GM21423 (cell line): ENCODE data around the gene F12.
"Not testable (repeated sequence)": the region's sequence is repeated elsewhere in the genome, so short reads cannot be mapped to it uniquely, and the experiment has no call there.

Experiments used
- ATAC-seq: cut with Tn5 transposase; IDR thresholded peaks from one replicate; pipeline ENCODE4 v1.9.1; 2021; ENCODE audit warnings: mild to moderate bottlenecking, moderate library complexity; ENCODE audit not compliant: unreplicated experiment

Gene F12

DNA sequence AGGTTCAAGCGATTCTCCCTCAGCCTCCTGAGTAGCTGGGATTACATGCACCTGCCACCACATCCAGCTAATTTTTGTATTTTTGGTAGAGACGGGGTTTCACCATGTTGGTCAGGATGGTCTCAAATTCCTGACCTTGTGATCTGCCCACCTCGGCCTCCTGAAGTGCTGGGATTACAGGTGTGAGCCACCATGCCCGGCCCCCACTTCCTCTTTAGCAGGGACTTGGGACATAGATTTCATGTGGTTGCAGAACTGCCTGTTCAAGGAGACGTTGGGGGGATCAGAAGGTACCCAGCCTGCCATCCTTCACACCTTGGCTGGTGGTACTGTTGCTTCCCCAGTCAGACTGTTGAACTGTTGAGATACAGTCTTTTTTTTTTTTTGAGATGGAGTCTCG lies 7.7 kb upstream of the F12 start:
- not testable (repeated sequence) for ATAC-seq

DNA sequence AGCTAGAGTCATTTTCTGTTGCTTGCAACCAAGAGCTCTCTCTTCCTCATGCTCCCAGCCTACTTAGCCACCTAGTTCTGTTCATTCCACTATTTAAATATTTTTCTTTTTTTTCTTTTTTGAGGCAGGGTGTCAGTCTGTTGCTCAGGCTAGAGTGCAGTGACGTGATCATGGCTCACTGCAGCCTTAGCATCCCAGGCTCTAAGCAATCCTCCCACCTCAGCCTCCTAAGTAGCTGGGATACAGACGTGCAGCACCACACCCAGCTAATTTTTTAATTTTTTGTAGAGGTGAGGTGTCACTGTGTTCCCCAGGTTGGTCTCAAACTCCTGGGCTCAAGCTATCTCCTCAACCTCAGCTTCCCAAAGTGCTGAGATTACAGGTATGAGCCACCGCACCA lies 5.1 kb upstream of the F12 start:
- no peak for ATAC-seq

DNA sequence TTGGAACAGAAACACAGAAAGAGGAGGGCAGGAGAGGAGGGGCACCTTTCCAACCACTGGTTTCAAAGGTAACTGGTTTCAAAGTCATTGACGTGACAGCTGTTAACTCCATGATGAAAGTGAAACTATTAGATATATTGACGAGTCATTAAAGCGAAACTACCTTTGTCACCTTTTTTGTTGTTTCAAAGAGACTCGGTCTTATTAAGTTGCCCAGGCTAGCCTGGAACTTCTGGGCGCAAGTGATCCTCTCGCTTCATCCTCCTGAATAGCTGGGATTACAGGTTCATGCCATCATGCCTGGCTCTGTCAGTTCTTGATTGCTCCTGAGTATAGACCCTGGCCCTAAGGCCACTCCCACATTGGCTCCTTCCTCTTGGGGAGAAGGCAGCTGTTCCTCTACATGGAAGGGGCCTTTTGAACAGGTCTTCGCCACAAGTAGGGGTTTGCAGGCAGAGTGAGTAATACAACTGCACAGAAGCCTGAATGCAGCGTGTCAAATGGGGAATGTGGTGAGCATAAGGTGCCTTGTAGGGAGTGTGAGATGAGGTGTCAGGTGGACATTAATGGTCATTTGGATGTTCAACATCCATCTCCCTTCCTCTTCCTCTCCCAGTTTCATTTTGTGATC lies 3.4 kb upstream of the F12 start:
- peak; percentile 62 for ATAC-seq

DNA sequence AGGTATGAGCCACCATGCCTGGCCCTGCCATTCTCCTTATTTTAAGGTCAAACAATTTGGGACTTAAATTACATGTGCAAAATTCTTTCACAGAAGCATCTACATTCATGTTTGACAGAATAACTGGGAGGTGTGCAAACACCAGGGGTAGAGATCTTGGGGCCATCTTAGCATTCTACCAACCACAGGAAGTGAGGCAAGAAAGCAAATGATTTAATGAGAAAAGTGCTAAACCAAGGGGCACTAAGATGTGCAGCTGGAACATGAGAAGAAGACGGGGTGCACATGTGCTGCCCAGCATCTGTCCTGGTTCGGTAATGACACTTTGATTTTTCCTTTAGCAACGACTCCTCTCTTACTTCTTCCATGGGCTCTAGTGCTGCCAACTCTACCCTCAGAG lies 1.2 kb upstream of the F12 start:
- no peak for ATAC-seq

DNA sequence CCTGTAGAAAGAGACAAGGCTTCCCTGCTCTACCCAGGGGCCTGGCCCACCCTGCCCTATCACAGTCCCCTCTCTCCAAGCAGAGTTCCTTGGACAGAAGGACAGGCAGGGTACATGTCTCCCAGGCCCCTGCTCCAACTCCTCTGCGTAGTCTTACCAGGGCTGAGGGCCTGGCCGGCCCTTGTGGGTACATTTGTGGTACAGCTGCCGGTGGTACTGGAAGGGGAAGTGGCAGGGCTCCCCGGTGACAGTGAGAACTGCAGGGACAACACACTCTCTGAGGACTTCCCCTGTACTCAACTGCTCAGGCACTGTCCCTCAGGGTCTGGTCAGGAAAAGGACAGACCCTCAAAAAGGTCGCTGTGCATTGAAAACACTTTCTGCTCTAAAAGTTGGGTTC lies 3.6 kb downstream of the F12 start:
- no peak for ATAC-seq

DNA sequence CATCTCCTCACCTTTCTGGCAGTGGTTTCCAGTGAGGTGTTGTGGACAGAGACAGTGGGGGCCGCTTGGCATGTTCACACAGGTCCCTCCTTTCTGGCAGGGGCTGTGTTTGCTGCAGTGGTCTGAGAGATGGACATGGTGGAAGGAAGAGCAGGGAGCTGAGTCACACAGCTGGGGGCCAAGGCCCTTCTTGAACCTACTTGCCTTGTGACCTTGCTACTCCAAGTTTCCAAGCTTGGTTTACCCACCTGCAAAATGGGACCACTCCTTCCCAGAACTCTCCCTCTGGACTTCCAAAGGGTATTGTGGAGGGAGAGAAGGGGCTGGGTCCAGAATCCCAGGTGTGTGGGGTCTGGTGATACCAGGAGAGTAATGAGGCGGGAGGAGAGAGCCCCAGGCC lies 4.1 kb downstream of the F12 start:
- no peak for ATAC-seq

DNA sequence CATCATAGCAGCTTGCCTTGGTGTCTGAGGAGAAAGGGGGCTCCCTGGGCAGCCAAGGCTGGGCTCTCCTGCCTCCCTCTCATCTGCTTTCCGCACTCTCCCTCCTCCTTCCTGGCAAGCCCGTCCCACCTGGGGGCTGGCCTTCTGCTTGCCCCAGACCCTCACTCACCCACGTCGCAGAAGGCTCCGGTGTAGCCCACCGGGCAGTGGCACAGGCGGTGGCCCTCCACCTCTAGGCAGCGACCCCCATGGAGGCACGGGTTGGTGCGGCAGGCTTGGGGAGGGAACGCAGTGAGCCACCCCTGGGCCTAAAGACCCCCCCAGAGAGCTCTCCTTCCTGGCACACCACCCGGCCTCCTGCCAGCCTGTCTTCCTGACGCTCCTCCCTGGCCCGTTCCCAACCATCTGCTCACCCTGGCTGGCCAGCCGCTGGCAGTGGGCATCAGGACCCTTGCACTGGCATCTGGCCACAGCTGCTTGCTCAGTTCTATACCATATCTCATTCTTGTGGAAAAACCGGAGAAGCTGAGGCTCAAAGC lies 4.7 kb downstream of the F12 start:
- ATAC-seq = no peak

DNA sequence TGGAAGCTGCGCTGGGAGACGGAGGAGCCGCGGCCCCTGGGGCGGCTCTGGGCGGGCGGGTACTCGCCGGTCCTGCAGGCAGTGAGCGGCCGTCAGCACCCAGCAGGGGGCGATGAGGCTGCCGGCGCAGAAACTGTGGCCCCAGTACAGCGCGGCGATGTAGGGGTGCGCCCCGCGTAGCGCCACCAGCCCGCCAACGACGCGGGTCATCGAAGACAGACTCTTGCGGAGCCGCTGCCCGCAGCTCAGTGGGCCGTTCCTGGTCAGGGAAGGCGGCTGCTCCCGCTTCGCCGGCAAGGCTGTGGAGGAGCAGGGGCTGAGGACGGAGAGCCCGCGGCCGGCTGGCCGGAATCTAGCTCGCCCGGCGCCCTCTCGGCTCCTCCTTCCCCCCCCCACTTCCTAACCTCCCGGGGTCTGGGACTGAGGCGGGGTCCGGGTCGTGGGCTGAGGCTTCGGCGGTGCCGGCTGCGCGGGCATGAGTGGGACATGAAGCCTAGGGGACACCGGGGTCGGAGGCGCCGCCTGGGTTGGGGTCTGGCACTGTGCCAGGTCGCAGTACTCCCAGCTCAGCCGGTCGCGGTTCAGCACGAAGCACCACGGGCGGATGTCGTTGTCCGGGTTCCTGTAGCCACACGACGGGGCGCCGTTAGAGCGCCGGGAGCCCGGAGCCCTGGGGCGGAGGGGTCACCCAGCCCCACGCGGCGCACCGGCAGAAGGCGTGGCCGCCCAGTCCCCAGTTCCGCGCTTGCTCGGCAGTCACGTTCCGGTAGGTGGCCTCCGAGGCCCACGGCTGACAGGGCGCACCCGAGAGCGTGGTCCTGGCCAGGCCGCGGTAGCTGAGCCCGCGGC lies 5.3 kb downstream of the F12 start:
- ATAC-seq = peak; percentile 70

DNA sequence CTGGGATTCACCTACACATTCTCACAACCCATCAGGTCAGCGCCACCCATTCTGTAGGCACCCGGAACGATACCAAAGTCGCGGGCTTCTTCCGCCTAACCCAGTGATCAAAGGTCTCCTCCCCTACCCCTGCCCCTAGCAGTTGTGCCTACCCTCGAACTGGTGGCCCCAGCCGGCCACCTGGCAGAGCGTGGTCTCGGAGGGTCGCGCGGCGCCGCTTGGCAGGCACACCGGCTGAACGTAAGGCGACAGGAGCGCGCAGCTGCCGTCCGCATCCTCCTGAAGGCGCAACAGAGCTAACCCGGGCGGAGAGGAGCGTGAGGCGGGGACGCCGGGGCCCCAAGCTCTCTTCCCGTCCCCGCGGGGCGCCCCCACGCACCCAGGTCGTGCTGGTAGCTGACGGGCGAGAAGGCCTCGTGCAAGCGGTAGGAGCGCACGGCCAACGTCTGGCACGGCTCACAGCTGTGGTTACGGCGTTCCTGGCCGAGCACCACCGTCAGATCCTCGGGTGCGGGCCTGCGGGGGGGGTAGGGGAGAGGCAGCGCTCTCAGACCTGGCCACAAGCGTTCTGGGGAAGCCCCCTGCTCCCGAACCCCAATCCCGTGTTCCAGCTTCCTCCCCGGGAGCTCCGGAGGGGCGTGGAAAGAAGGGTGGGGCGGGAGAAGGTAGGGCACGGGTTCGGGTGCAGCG lies 6.1 kb downstream of the F12 start:
- ATAC-seq = peak; percentile 18

DNA sequence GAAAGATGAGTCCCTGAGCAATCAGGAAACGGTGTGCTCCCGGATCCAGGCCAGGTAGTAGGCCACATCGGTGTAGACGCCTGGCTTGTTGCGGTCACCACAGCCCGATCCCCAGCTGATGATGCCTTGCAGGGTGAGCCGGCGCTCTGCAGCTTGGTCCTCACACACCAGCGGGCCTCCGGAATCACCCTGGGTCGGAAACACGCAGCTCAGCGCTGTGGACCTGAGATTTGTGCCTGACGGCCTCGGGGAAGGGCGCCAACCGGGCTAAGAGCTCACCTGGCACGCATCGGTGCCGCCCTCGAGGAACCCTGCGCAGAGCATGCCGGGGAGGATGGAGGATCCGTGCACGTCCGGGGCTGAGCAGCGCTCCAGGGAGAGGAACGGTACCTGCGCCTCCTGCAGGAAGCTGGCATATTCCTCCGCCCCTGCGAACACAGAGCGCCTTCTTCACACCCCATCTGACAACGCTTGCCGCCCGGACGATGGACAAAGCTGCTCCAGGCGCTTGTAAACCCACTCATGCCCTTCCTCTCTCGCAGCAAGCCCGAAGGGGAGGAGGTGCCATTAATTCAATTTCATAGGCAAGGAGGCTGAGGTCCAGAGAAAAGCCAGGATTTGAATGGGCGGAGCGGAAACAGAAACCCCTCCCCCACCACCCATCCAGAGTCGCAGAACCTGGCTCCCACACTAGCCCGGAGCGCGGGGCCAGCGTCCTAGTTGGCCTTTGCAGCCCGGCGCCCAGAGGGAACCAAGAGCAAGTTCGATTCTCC lies 6.9 kb downstream of the F12 start:
- no peak for ATAC-seq

DNA sequence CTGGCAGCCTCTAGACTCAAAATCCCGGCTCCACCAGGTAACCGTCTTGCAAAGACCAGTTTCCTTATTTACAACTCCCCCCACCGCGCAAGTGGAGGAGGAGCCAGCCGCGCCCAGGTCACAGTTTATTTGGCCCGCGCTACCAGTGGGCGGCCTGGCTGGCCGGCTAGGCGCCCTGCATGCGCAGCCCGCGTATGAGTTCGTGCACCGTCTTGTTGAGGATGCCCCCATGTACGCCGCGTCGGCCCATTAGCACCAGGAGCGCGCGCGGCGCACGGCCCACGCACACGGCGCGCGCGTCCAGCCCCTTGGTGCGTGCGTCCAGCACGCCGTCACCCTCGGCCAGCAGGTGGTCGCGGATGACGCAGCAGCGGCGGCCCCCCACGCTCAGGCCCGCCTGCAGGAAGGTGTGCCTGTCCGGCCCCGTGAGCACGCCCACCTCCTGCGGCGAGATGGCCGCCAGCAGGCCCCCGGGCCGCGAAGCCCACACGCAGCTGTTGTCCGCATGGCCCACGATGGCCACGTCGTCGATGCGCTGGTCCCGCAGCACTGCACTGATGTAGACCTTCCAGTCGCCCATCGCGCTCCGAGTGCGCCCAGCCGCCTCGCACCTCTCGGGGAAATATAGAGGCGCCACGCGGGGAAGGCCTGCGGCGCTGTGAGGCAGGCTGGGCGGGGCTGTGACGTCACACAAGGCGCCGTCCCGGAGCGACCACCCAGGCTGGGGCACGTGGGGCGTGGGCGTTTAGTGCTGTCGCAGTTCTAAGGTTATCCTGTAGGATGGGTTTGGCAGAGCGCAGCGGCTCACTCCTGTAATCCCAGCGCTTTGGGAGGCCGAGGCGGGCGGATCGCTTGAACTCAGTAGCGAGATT lies 9.1 kb downstream of the F12 start, which contains the start of gene PFN3:
PFN3 (minus strand) TSS at position 665 of the 872 bp plus-strand sequence; CDS start at position 580, 85 bp downstream.
- no peak for ATAC-seq

DNA sequence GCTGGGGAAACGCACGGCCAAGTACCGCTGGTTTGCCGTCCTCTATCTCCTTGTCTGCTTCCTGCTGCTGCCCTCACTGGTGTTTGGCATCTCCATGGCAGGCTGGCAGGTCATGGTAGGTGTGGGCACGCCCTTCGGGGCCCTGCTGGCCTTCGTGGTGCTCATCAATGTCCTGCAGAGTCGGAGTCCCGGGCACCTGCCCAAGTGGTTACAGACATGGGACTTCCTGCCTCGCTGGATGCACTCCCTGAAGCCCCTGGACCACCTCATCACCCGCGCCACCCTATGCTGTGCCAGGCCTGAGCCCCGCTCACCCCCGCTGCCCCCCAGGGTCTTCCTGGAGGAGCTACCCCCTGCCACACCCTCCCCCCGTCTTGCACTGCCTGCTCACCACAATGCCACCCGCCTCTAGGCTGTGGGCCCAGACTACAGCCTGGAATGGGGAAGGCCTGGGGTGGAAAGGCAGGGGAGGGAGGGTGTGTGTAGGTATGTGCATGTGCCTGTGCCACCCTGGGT lies 11.4 kb downstream of the F12 start:
- no peak for ATAC-seq

DNA sequence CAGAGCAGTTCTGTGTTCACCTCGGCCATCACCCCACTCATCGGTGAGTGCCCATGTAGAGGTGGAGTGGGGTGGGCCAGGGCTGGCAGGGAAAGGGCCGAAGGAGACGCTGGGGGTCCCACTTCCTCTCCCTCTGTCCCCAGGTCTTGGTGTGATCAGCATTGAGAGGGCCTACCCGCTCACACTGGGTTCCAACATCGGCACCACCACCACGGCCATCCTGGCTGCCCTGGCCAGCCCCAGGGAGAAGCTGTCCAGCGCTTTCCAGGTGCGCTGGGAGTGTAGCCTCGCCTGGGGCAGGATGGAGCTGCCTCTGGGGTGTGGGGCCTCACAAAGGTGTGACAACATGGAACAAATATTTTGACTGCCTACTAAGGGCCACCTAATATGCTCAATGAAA lies 12.6 kb downstream of the F12 start:
- no peak for ATAC-seq

DNA sequence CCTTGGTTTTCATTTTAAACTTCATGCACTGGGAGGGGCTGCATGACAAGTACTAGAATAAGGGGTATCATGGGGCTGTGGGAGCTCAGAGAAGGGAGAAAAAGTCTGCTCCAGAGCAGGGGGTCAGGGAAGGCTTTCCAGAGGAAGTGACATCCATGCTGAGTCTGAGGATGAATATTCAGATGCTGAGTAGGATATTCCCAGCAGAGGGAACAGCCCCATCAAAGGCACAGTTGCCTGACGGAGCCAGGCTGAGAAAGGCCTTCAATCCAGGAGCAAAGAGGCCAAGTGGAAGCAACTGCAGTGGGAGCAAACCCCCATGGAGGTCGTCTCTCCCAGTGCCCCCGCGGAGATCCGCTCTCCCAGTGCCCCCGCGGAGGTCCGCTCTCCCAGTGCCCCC lies 13.3 kb downstream of the F12 start:
- no peak for ATAC-seq

DNA sequence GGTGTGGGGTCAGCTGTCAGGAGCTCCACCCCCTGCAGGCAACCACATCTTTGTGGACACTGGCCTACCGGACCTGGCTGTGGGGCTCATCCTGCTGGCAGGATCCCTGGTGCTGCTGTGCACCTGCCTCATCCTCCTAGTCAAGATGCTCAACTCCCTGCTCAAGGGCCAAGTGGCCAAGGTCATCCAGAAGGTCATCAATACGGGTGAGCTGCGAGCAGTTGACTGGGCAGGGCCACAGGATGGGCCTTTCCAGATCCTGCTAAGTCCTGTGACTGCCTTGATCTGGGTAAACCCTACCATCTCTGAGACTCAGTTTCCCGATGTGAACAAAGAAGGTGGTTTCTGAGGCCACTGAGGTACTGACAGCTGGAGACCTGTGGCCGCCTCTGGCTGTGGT lies 15.4 kb downstream of the F12 start:
- no peak for ATAC-seq

DNA sequence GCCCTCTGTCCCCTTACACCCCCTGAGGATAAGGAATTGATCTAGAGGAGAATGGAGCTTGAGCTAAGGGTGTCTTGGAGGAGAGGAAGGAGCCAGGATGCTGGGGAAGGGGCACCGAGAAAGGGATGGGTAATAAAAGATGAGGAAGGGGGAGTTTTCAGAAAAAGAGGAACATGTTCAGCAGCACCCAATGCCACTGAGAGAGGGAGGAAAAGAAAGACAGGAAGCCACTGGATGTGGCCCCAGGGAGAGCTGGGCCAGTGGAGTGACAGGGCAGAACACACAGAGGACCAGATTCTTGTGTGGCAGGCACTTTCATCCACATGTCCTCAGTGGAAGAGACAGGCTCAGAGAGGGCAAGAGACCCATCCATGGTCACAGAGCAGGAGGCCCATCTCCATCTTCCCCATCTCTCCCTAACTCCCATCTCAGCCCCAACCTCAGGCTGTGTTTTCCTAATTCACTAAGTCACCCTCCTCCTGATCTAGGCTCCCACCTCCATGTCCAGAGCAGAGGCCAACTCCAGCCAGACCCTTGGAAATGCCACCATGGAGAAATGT lies 16.1 kb downstream of the F12 start:
- ATAC-seq = no peak

DNA sequence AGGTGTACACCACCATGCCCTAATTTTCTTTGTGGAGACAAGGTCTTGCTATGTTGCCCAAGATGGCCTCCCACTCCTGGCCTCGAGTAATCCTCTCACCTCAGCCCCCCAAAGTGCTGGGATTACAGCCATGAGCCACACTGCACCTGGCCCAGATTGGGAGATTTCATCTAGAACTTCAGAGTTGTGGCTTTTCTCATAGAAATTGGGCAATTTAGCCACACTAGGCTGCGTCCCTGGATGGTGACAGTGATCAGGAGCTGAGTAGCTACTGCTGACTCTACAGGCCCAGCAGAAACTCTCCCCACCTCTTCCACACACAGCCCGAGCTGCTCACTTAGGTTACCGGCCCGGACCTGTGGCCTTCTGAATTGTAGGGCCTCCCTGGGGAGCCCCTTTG lies 16.6 kb downstream of the F12 start:
- no peak for ATAC-seq

DNA sequence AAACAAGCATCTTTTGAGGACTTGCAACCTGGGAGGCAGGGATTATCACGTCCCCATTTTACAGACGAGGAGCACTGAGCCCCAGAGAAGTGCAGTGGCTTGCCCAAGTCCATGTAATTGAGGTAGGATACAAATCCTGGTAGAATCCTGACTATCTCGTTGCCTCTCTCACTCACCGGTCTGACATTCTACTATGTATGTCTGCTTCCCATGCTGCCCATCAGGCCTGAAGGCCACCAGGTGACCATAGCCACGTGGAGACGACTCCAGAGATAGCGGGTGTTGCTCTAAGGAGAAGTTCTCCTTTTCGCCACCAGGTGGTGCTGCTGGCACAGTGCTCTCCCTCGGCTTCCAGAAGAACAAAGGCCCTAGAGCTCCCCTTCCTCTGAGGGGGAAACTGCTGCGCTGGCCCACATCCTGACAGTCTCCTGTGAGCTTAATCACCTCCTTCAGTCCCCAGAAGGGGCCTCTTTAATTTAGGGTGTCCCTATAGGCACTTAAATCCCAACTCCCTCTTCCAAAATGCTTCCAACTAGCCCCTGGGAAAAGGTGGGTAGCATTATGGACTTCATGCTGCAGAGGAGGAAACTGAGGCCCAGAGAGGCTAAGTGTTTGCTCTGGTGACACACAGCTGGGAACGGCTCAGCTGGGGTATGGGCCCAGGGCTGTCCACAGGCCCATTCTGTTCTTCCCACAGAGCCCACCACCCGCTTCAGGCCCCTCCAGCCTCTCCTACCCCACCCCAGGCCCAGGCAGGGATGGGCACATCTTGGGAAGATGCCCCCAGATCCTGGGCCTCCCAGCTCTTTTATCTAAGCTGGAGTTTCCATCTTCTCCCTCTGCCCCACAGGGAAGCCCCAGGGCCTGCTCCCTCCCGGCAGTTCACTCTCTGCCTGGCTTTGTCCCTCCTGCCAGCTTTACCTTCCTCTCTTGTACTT lies 18.7 kb downstream of the F12 start:
- ATAC-seq = peak; percentile 63
